Fibroblast of lung (primary cell): Measurements from ENCODE around the gene SEPTIN2. TPM values are rescaled to one million over a fixed set of nuclear protein-coding genes. Genes with fewer than 3 reads are reported as not detected.

Experiments
- DNase-seq, 2 donors: peaks; one replicate each; pipeline versions ENCODE4 v3.0.0 to v3.0.0-alpha.2; 2010; ENCODE audit warnings: low read depth in 2 of 2
- H2AFZ ChIP-seq: 2 replicates; pipeline ENCODE4 v1.5.1; 2012; ENCODE audit warnings: low read length, control low read depth, inconsistent platforms
- H3K27ac ChIP-seq: 2 replicates; pipeline ENCODE4 v1.5.1; 2011; ENCODE audit warnings: low read length, control low read depth; ENCODE audit not compliant: insufficient read depth
- H3K27me3 ChIP-seq: 2 replicates; pipeline ENCODE4 v1.5.1; 2011; ENCODE audit warnings: mild to moderate bottlenecking, low read length; ENCODE audit not compliant: control insufficient read depth, insufficient read depth
- H3K36me3 ChIP-seq: 2 replicates; pipeline ENCODE4 v1.5.1; 2011; ENCODE audit warnings: low read length; ENCODE audit not compliant: control insufficient read depth, insufficient read depth
- H3K4me1 ChIP-seq: 2 replicates; pipeline ENCODE4 v1.5.1; 2011; ENCODE audit warnings: low read length; ENCODE audit not compliant: control insufficient read depth, insufficient read depth; ENCODE audit errors: extremely low read depth
- H3K4me2 ChIP-seq: 2 replicates; pipeline ENCODE4 v1.5.1; 2011; ENCODE audit warnings: low read length, control low read depth; ENCODE audit not compliant: insufficient read depth; ENCODE audit errors: extremely low read depth
- H3K4me3 ChIP-seq, 4 experiments: fragments of 200-600 bp in 1 of 4; sonication (generic) in 1 of 4; replicated peaks in 1 of 4; 2 replicates each; pipeline ENCODE4 v1.5.1; 2011 to 2016; ENCODE audit warnings: low read length in 4 of 4, low read depth in 3 of 4, mild to moderate bottlenecking in 3 of 4, control low read depth in 2 of 4, inconsistent platforms in 1 of 4, mixed read lengths in 1 of 4; ENCODE audit not compliant: insufficient read depth in 1 of 4; ENCODE audit errors: control extremely low read depth in 1 of 4
- H3K79me2 ChIP-seq: 2 replicates; pipeline ENCODE4 v1.5.1; 2012; ENCODE audit warnings: mild to moderate bottlenecking, low read length, inconsistent platforms; ENCODE audit not compliant: control insufficient read depth, insufficient read depth
- H3K9ac ChIP-seq: 2 replicates; pipeline ENCODE4 v1.5.1; 2011; ENCODE audit warnings: mild to moderate bottlenecking, low read length, control low read depth; ENCODE audit not compliant: insufficient read depth
- H3K9me3 ChIP-seq: 2 replicates; pipeline ENCODE4 v1.5.1; 2012; ENCODE audit warnings: low read depth, low read length; ENCODE audit not compliant: control insufficient read depth, insufficient read depth
- H4K20me1 ChIP-seq: 2 replicates; pipeline ENCODE4 v1.5.1; 2011; ENCODE audit warnings: low read length; ENCODE audit not compliant: control insufficient read depth, insufficient read depth; ENCODE audit errors: extremely low read depth
- CTCF ChIP-seq, 2 donors: IDR thresholded peaks in 1 of 2; conservative IDR thresholded peaks in 1 of 2; 1 replicate in 1 of 2; 2 replicates in 1 of 2; pipeline ENCODE4 v1.5.1; 2011 to 2012; ENCODE audit warnings: low read length in 2 of 2, control low read depth in 1 of 2, inconsistent platforms in 1 of 2, low read depth in 1 of 2, mild to moderate bottlenecking in 1 of 2
- EZH2 ChIP-seq: IDR thresholded peaks from 2 replicates; pipeline ENCODE4 v1.5.1; 2012; ENCODE audit warnings: low read length, control low read depth, mild to moderate bottlenecking; ENCODE audit errors: missing control alignments
- polyA plus RNA-seq, 2 donors: library from polyadenylated mRNA; depleted of rRNA in 1 of 2; stranded (reverse) in 1 of 2; unstranded in 1 of 2; fragments of >200 nt; gene quantifications; 2 replicates each; pipeline ENCODE4 v1.2.1, GENCODE V29; 2011 to 2012; ENCODE audit warnings: missing spikeins in 1 of 2
- total RNA-seq: library from RNA; depleted of rRNA; stranded (reverse); fragments of >200 nt; gene quantifications from 2 replicates; pipeline ENCODE4 v1.2.1, GENCODE V29; 2014

Gene SEPTIN2
- total and polyA plus RNA-seq, 2 donors (not counting 1 experiment from before 2014, with no cell fraction given), result 403 to 927 TPM

DNA sequence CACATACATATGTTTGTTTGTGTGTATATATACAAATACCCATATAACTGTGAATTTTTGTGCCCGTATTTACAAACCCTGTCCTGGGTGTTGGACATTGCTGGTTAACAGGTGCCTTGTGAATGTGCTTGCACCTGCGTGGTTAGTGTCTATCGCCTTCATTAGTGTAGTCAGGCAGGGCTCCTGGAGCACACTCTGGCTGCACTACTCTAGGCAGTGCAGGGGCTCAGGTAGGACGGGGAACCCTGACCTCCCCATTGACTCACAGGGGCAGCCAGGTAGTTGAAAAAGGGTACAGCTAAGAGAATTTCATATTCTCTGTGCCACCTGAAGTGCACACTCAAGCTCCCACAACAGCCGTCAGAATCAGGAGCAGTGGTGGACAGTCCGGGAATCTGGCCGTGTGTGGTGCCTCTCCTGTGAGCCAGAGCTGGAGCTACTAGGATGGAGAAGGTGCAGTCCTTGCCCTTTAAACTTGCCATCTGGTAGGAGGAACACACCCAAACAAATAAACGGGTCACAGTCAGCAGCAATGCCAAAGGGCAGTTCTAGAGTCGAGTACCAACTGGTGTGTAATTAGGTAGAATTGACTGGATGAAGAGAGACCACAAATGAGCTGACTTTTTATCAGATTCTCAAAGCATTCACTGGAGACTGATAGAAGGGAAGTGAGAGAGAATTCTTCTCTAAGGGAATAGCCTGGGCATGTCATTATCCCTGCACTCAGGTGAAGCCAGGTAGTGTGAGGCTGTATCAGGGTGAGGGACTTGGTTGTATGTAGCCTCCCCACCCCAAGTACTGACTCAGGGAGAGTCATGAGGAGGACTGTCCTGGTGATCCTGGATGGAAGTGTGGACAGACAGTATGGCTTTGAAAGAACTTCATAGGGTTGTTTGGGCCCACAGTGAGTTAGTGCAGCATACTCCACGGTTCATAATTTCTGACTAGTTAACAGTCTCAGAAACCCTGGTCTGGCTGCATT is 84.5 kb downstream of the SEPTIN2 start:
- Histone ChIP-seq H3K79me2 (peaks cover 1% of the 10 kb centered on the region), H3K4me1 (no peaks in the 10 kb centered on the region), H3K27ac (no peak overlapping the region), H3K4me2 (no peak overlapping the region), H2AFZ (no peak overlapping the region), H3K9ac (no peak overlapping the region), H3K4me3 (no peak overlapping the region), H3K36me3 (no peaks in the 10 kb centered on the region), H3K27me3 (no peaks in the 10 kb centered on the region), H3K9me3 (no peaks in the 10 kb centered on the region), H4K20me1 (no peaks in the 10 kb centered on the region)
- DNase-seq, result no peak
- no peak for TF ChIP-seq CTCF (conservative IDR thresholded peaks at IDR 0.05 in 1 of 2, IDR thresholded peaks at IDR 0.05 in 1 of 2; ENCODE audit: low read depth in 1 of 2, low read length in 2 of 2)
- no peak for TF ChIP-seq EZH2

Other genes starting within 250 kb of the SEPTIN2 start
- gene MTERF4, start 213.6 kb upstream of the SEPTIN2 start, total RNA-seq, result 29.0 and 31.7 TPM in 2 replicates
- gene MTERF4, start 213.6 kb upstream of the SEPTIN2 start, polyA plus RNA-seq, result 35.5 and 38.9 TPM in 2 replicates
- 1.5 TPM in 2 replicates for gene PASK, start 166.5 kb upstream of the SEPTIN2 start, total RNA-seq
- 1.0 and 2.2 TPM in 2 replicates for gene PASK, start 166.5 kb upstream of the SEPTIN2 start, polyA plus RNA-seq
- gene PPP1R7, start 165.5 kb upstream of the SEPTIN2 start, total RNA-seq, result 53.7 and 70.7 TPM in 2 replicates
- gene PPP1R7, start 165.5 kb upstream of the SEPTIN2 start, polyA plus RNA-seq, result 141 and 153 TPM in 2 replicates
- 0.26 and 0.50 TPM in 2 replicates for gene ANO7, start 127.2 kb upstream of the SEPTIN2 start, total RNA-seq
- 0.50 and 0.70 TPM in 2 replicates for gene ANO7, start 127.2 kb upstream of the SEPTIN2 start, polyA plus RNA-seq
- 1,289 and 1,354 TPM in 2 replicates for gene HDLBP, start 253 bp upstream of the SEPTIN2 start, total RNA-seq
- gene HDLBP, start 253 bp upstream of the SEPTIN2 start, polyA plus RNA-seq, result 626 and 639 TPM in 2 replicates
- 28.2 and 29.3 TPM in 2 replicates for gene FARP2, start 40.4 kb downstream of the SEPTIN2 start, total RNA-seq
- gene FARP2, start 40.4 kb downstream of the SEPTIN2 start, polyA plus RNA-seq, result 31.7 and 41.0 TPM in 2 replicates
- 131 and 197 TPM in 2 replicates for gene STK25, start 192.7 kb downstream of the SEPTIN2 start, total RNA-seq
- gene STK25, start 192.7 kb downstream of the SEPTIN2 start, polyA plus RNA-seq, result 168 and 171 TPM in 2 replicates
- 38.5 and 42.4 TPM in 2 replicates for gene BOK, start 242.8 kb downstream of the SEPTIN2 start, total RNA-seq
- gene BOK, start 242.8 kb downstream of the SEPTIN2 start, polyA plus RNA-seq, result 14.8 and 21.2 TPM in 2 replicates